Mesenchymal stem cell (in vitro differentiated cells and primary cell): ENCODE results near the gene TEX38.

Experiments
- DNase-seq: peaks from one replicate; pipeline ENCODE4 v3.0.0-alpha.2; 2013
- H2AFZ ChIP-seq: one replicate; pipeline ENCODE4 v1.6.1; 2013; ENCODE audit warnings: low read depth, mild to moderate bottlenecking, control low read depth, inconsistent platforms, low read length, moderate library complexity
- H2AK5ac ChIP-seq: 2 replicates; pipeline ENCODE4 v1.6.1; 2013; ENCODE audit warnings: low read length, moderate library complexity, mild to moderate bottlenecking, inconsistent platforms; ENCODE audit not compliant: severe bottlenecking
- H2BK120ac ChIP-seq: one replicate; pipeline ENCODE4 v1.6.1; 2013; ENCODE audit warnings: low read depth, mild to moderate bottlenecking, inconsistent platforms, low read length, moderate library complexity
- H2BK12ac ChIP-seq, 2 experiments: one replicate each; pipeline ENCODE4 v1.6.1; 2013; ENCODE audit warnings: inconsistent platforms in 2 of 2, low read length in 2 of 2, mild to moderate bottlenecking in 2 of 2, moderate library complexity in 2 of 2, control low read depth in 1 of 2
- H2BK15ac ChIP-seq: one replicate; pipeline ENCODE4 v1.6.1; 2013; ENCODE audit warnings: mild to moderate bottlenecking, low read depth, inconsistent platforms; ENCODE audit not compliant: poor library complexity, severe bottlenecking
- H2BK5ac ChIP-seq: 2 replicates; pipeline ENCODE4 v1.6.1; 2013; ENCODE audit warnings: low read depth, mild to moderate bottlenecking, low read length, control low read depth, inconsistent platforms; ENCODE audit not compliant: poor library complexity, severe bottlenecking
- H3K14ac ChIP-seq, 2 experiments: one replicate each; pipeline ENCODE4 v1.6.1; 2013; ENCODE audit warnings: inconsistent platforms in 2 of 2, low read length in 2 of 2, control low read depth in 1 of 2, mild to moderate bottlenecking in 1 of 2, moderate library complexity in 1 of 2
- H3K18ac ChIP-seq, 2 experiments: one replicate each; pipeline ENCODE4 v1.6.1; 2013; ENCODE audit warnings: inconsistent platforms in 2 of 2, low read length in 2 of 2, control low read depth in 1 of 2, low read depth in 1 of 2, mild to moderate bottlenecking in 1 of 2
- H3K23ac ChIP-seq, 2 experiments: one replicate each; pipeline ENCODE4 v1.6.1; 2013; ENCODE audit warnings: inconsistent platforms in 2 of 2, low read length in 2 of 2, mild to moderate bottlenecking in 2 of 2, moderate library complexity in 2 of 2, control low read depth in 1 of 2
- H3K27ac ChIP-seq: 2 replicates; pipeline ENCODE4 v1.5.1; 2013; ENCODE audit warnings: mild to moderate bottlenecking, moderate library complexity, low read length, control low read depth, inconsistent platforms; ENCODE audit not compliant: poor library complexity, severe bottlenecking
- H3K27me3 ChIP-seq, 2 experiments: 2 replicates each; pipeline versions ENCODE4 v1.6.1 to v1.7.0; 2013; ENCODE audit warnings: low read length in 2 of 2, mild to moderate bottlenecking in 2 of 2, moderate library complexity in 2 of 2, control low read depth in 1 of 2, inconsistent platforms in 1 of 2; ENCODE audit not compliant: control insufficient read depth in 1 of 2, insufficient read depth in 1 of 2
- H3K36me3 ChIP-seq, 2 experiments: 2 replicates each; pipeline versions ENCODE4 v1.6.1 to v1.7.0; 2013; ENCODE audit warnings: low read length in 2 of 2, control low read depth in 1 of 2, inconsistent platforms in 1 of 2, low read depth in 1 of 2, mild to moderate bottlenecking in 1 of 2; ENCODE audit not compliant: insufficient read depth in 2 of 2, control insufficient read depth in 1 of 2
- H3K4ac ChIP-seq, 2 experiments: one replicate each; pipeline ENCODE4 v1.6.1; 2013; ENCODE audit warnings: inconsistent platforms in 2 of 2, low read length in 2 of 2, mild to moderate bottlenecking in 2 of 2, moderate library complexity in 2 of 2, control low read depth in 1 of 2, low read depth in 1 of 2
- H3K4me1 ChIP-seq: 2 replicates; pipeline ENCODE4 v1.6.1; 2013; ENCODE audit warnings: low read depth, low read length, control low read depth; ENCODE audit not compliant: control insufficient read depth, insufficient read depth
- H3K4me2 ChIP-seq: 2 replicates; pipeline ENCODE4 v1.6.1; 2013; ENCODE audit warnings: low read length, mild to moderate bottlenecking, inconsistent platforms; ENCODE audit not compliant: poor library complexity, severe bottlenecking
- H3K4me3 ChIP-seq, 2 experiments: 2 replicates each; pipeline versions ENCODE4 v1.5.1 to v1.7.0; 2013; ENCODE audit warnings: low read length in 2 of 2, mild to moderate bottlenecking in 2 of 2, control low read depth in 1 of 2, low read depth in 1 of 2; ENCODE audit not compliant: insufficient read depth in 1 of 2
- H3K79me1 ChIP-seq: replicated peaks from 2 replicates; pipeline ENCODE4 v1.6.1; 2013; ENCODE audit warnings: mild to moderate bottlenecking, control low read depth, low read length, inconsistent platforms; ENCODE audit not compliant: poor library complexity, severe bottlenecking
- H3K9ac ChIP-seq: 2 replicates; pipeline ENCODE4 v1.7.0; 2013; ENCODE audit warnings: mild to moderate bottlenecking, low read length, moderate library complexity
- H3K9me3 ChIP-seq: 2 replicates; pipeline ENCODE4 v1.7.0; 2013; ENCODE audit warnings: mild to moderate bottlenecking, low read length; ENCODE audit not compliant: control insufficient read depth
- H4K8ac ChIP-seq: one replicate; pipeline ENCODE4 v1.6.1; 2013; ENCODE audit warnings: inconsistent platforms, mild to moderate bottlenecking, low read length, moderate library complexity
- H4K91ac ChIP-seq: one replicate; pipeline ENCODE4 v1.6.1; 2013; ENCODE audit warnings: mild to moderate bottlenecking, low read length, inconsistent platforms
- WGBS: methylation state at CpG from one replicate; pipeline ENCODE4 v1.1.7; 2013; ENCODE audit warnings: mixed read lengths; 5-methylcytosine and 5-hydroxymethylcytosine counted together

The TEX38 gene

DNA sequence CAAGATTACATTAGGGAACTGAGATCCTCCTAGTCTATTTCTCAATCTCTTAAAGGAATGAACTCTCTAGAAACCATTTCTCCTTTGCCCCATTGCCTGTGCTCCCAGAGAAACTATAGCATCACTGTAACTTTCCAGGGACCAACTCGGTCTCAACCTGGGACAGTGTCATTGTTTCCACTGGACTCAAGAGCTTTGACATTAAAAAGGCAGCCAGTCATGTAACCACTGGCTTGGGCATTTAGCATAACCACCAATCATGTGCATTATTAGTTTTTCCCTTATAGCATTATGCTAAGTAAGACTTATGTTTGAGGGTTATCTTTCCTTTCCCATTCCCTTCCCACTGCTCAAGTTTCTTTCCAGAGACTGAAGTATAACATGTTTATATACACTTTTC, 18.2 kb downstream of the TEX38 start:
- Histone ChIP-seq H2BK15ac (no peak overlapping the region), H3K14ac (no peak overlapping the region), H2BK5ac (no peak overlapping the region), H3K9ac (no peak overlapping the region), H4K91ac (no peak overlapping the region), H3K4me3 (no peak overlapping the region), H3K4ac (no peak overlapping the region), H4K8ac (no peak overlapping the region), H3K36me3 (peaks cover 7 to 81% of the 10 kb centered on the region in 2 experiments), H2AK5ac (no peak overlapping the region), H3K18ac (no peak overlapping the region), H3K23ac (no peak overlapping the region), H3K27ac (no peak overlapping the region), H3K9me3 (no peaks in the 10 kb centered on the region), H3K79me1 (peaks cover 14% of the 10 kb centered on the region), H3K27me3 (no peaks in the 10 kb centered on the region), H2AFZ (no peak overlapping the region), H2BK12ac (no peak overlapping the region), H2BK120ac (no peak overlapping the region), H3K4me1 (no peaks in the 10 kb centered on the region), H3K4me2 (no peak overlapping the region)
- no peak for DNase-seq
- WGBS: 100% methylated on average over 1 of the region's 1 CpG

GRCh38 chr1:46690931-46691421, 19.3 kb downstream of the TEX38 start:
- Histone ChIP-seq H3K9me3 (no peaks in the 10 kb centered on the region), H3K79me1 (peaks cover 19% of the 10 kb centered on the region), H3K4me1 (no peaks in the 10 kb centered on the region), H3K4me3 (no peak overlapping the region), H4K91ac (no peak overlapping the region), H2BK12ac (no peak overlapping the region), H3K23ac (no peak overlapping the region), H3K14ac (no peak overlapping the region), H2AFZ (no peak overlapping the region), H2BK5ac (no peak overlapping the region), H2BK120ac (no peak overlapping the region), H2BK15ac (no peak overlapping the region), H3K27me3 (no peaks in the 10 kb centered on the region), H4K8ac (no peak overlapping the region), H2AK5ac (no peak overlapping the region), H3K4me2 (no peak overlapping the region), H3K27ac (no peak overlapping the region), H3K4ac (no peak overlapping the region), H3K18ac (no peak overlapping the region), H3K9ac (no peak overlapping the region), H3K36me3 (peaks cover 11 to 80% of the 10 kb centered on the region in 2 experiments)
- WGBS: 93% methylated on average over 2 of the region's 2 CpGs
- no peak for DNase-seq

GRCh38 chr1:46691997-46692790, 20.5 kb downstream of the TEX38 start:
- H3K4ac ChIP-seq: no peak overlapping the region
- no peak overlapping the region for H3K4me2 ChIP-seq
- peaks cover 11 to 79% of the 10 kb centered on the region in 2 experiments for H3K36me3 ChIP-seq
- no peak overlapping the region for H3K23ac ChIP-seq
- no peak overlapping the region for H2BK120ac ChIP-seq
- no peak overlapping the region for H4K8ac ChIP-seq
- no peak overlapping the region for H2BK5ac ChIP-seq
- H3K27ac ChIP-seq: no peak overlapping the region
- no peak for DNase-seq
- H2AFZ ChIP-seq: no peak overlapping the region
- no peak overlapping the region for H2AK5ac ChIP-seq
- H2BK12ac ChIP-seq: no peak overlapping the region
- WGBS: 94% methylated on average over 5 of the region's 6 CpGs
- no peaks in the 10 kb centered on the region for H3K27me3 ChIP-seq
- no peak overlapping the region for H4K91ac ChIP-seq
- peaks cover 21% of the 10 kb centered on the region for H3K79me1 ChIP-seq
- no peak overlapping the region for H3K14ac ChIP-seq
- H3K4me3 ChIP-seq: no peak overlapping the region
- no peak overlapping the region for H3K9ac ChIP-seq
- H2BK15ac ChIP-seq: no peak overlapping the region
- no peak overlapping the region for H3K18ac ChIP-seq
- H3K9me3 ChIP-seq: no peaks in the 10 kb centered on the region
- H3K4me1 ChIP-seq: no peaks in the 10 kb centered on the region

- WGBS: 97% methylated on average over 2 of the region's 3 CpGs
- H2AFZ ChIP-seq: no peak overlapping the region
Observed at GRCh38 chr1:46692811-46693770, 21.4 kb downstream of the TEX38 start.

More at GRCh38 chr1:46692811-46693770, 21.4 kb downstream of the TEX38 start:
- Histone ChIP-seq H2BK120ac (no peak overlapping the region), H3K36me3 (peaks cover 6 to 75% of the 10 kb centered on the region in 2 experiments), H3K79me1 (peaks cover 23% of the 10 kb centered on the region), H3K23ac (no peak overlapping the region), H3K4me1 (no peaks in the 10 kb centered on the region), H4K8ac (no peak overlapping the region), H3K4me3 (no peak overlapping the region), H3K9me3 (no peaks in the 10 kb centered on the region), H3K4me2 (no peak overlapping the region), H3K18ac (no peak overlapping the region), H2BK5ac (no peak overlapping the region), H3K4ac (no peak overlapping the region), H4K91ac (no peak overlapping the region), H2AK5ac (no peak overlapping the region), H3K27ac (no peak overlapping the region), H2BK15ac (no peak overlapping the region), H3K14ac (no peak overlapping the region), H3K9ac (no peak overlapping the region), H2BK12ac (no peak overlapping the region), H3K27me3 (no peaks in the 10 kb centered on the region)
- DNase-seq: no peak
